Activated gamma-delta T cell treated with anti-CD3 and anti-CD28 coated beads, Interleukin-2, amount 50 U/mL, for 16 hours (primary cell): Measurements from ENCODE around the gene USP38.
"Not testable (repeated sequence)": the region's sequence is repeated elsewhere in the genome, so short reads cannot be mapped to it uniquely, and the experiment has no call there.

ENCODE experiments used
- DNase-seq: peaks from one replicate; pipeline ENCODE4 v3.0.0-alpha.2; 2020; ENCODE audit warnings: low read depth

The USP38 gene

GRCh38 chr4:143184503-143185252 lies at the start of gene USP38:
USP38 (plus strand) TSS chr4:143184917; CDS start chr4:143185451, 534 bp downstream.
- DNase-seq, result peak; percentile 78

- DNase-seq, result no peak
These were observed 49.4 kb upstream of the USP38 start for GRCh38 chr4:143135358-143135757.

- DNase-seq, result no peak
These were observed 44.0 kb upstream of the USP38 start for GRCh38 chr4:143140696-143141095.

- no peak for DNase-seq
These were observed 36.2 kb upstream of the USP38 start for GRCh38 chr4:143148521-143148920.

- no peak for DNase-seq
These were observed 27.9 kb upstream of the USP38 start for GRCh38 chr4:143156853-143157252.

GRCh38 chr4:143163614-143164013 lies 21.1 kb upstream of the USP38 start:
- no peak for DNase-seq

GRCh38 chr4:143166722-143167121 lies 18.0 kb upstream of the USP38 start:
- DNase-seq, result not testable (repeated sequence)

GRCh38 chr4:143178923-143179322 lies 5.8 kb upstream of the USP38 start:
- DNase-seq, result no peak

GRCh38 chr4:143183513-143184216 lies 1.1 kb upstream of the USP38 start:
- DNase-seq, result no peak

GRCh38 chr4:143184217-143184502 lies 557 bp upstream of the USP38 start:
- no peak for DNase-seq

GRCh38 chr4:143185253-143186107 lies 763 bp downstream of the USP38 start:
- peak; percentile 8 for DNase-seq

GRCh38 chr4:143186212-143186611 lies 1.5 kb downstream of the USP38 start:
- DNase-seq, result no peak

GRCh38 chr4:143186649-143187048 lies 1.9 kb downstream of the USP38 start:
- DNase-seq, result no peak

- no peak for DNase-seq
These were observed 3.7 kb downstream of the USP38 start for GRCh38 chr4:143188136-143189088.

- no peak for DNase-seq
These were observed 4.8 kb downstream of the USP38 start for GRCh38 chr4:143189528-143189927.

- DNase-seq, result no peak
These were observed 10.9 kb downstream of the USP38 start for GRCh38 chr4:143195581-143195980.

- no peak for DNase-seq
These were observed 11.6 kb downstream of the USP38 start for GRCh38 chr4:143196323-143196722.

- DNase-seq, result no peak
These were observed 14.8 kb downstream of the USP38 start for GRCh38 chr4:143199503-143199902.

- no peak for DNase-seq
These were observed 18.1 kb downstream of the USP38 start for GRCh38 chr4:143202824-143203223.

- no peak for DNase-seq
These were observed 18.9 kb downstream of the USP38 start for GRCh38 chr4:143203577-143203976.

GRCh38 chr4:143207555-143207954 lies 22.8 kb downstream of the USP38 start:
- no peak for DNase-seq

GRCh38 chr4:143212566-143212965 lies 27.8 kb downstream of the USP38 start:
- no peak for DNase-seq
